GM21576 (cell line): ENCODE measurements around the gene KCNQ1.

ENCODE experiments used
- ATAC-seq: cut with Tn5 transposase; IDR thresholded peaks from one replicate; pipeline ENCODE4 v1.9.1; 2021; ENCODE audit warnings: mild to moderate bottlenecking, moderate library complexity; ENCODE audit not compliant: unreplicated experiment

Gene KCNQ1

DNA sequence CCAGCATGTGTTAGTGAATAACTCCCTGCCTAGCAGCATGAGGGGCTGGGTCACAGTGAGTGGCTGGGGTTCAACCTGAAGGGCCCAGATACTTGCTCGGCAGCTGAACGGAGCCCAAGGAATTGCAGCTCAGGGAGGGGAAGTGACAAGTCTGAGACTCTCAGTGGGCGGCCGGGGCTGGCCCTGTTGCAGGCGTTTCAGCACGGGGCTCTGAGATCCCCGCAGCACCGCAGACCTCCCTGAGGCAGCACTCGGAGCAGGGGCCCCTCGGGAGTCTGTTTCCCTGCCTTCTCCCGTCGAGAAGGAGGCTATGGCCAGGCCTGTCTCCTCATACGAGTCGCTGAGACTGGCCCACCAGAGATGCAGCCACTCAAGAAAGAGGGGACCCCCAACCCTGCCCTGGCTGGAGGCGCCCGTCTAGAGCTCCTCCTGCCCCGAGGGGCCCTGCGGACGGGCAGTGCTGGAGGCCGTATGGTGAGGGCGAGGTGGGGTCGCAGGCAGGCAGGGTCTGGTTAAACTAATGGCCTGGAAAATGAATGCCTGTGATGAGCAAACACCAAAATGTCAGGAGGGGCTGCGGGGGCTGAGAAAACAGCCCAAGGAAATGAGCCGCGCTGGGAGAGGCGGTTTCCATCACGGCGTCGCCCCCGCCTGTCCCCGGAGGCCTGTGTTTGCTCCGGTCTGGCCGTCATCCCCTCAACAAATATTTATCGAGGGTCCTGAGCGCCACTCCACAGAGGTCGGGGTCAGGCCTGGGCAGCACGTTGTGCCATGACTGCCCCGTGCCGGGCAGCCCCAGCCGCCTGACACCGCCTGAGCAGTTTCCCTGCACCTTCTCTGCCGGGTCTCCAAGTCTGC is 35.0 kb upstream of the KCNQ1 start:
- no peak for ATAC-seq

DNA sequence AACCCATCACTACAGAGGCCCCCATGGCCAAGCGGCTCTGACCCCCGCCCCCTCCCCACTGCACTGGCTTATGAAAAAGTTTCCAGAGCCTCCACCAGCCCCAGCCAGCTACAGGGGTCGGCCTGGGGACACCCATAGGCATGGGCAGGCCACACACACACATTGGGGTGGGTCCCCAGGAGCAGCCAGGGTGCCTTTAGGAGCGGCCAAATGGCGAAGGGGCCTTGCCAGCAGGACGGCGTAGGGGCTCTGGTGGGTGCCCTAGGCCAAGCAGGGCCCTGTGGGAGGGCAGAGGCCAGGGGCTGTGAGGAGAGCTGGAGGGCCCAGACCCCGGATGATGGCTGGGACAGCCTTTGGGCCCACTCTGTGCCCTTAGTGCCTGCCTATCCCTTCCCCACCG is 34.2 kb upstream of the KCNQ1 start:
- ATAC-seq, result no peak

- ATAC-seq, result no peak
Measured at GRCh38 chr11:2411446-2412305, 33.1 kb upstream of the KCNQ1 start.

DNA sequence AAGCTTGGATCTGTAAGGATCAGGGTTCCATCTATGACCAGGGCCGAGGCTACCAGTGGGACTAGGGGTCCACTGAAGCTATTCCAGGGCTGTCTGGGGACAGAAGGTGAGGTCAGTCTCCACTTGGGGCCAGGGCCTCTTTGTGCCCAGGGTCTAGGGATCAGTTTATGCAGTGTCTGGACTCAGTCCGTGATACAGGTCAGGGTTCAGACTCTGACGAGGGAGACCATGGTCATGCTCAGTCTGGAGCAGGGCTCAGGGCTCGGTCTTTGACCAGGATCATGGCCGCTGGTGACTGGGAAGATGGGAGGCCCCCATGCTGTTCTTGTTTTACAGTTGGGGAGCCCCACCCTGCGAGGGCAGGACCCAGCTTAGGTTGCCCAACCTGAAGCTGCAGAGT is 32.5 kb upstream of the KCNQ1 start:
- no peak for ATAC-seq

GRCh38 chr11:2413742-2414579 is 30.8 kb upstream of the KCNQ1 start:
- ATAC-seq, result no peak

DNA sequence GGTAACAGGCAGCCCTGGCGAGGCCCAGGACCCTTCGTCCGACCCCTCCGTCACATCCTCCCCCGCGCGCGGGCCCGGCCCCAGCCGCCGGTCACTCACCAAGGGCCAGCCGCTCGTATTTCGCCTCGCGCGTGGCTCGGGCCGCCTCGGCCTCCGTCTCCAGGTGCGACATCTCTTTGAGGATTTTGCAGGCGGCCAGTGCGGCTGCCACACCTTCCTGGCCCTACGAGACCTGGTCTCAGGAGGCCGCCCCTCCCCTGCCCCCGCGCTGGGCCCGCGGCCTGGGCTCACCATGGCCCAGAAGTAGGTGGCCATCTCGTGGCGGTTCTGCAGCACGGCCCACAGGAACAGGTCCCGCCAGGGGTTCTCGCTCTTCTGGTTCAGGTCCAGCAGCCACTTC is 30.2 kb upstream of the KCNQ1 start:
- no peak for ATAC-seq

- no peak for ATAC-seq
Measured at GRCh38 chr11:2415171-2415570, 29.6 kb upstream of the KCNQ1 start.

- no peak for ATAC-seq
Measured at GRCh38 chr11:2415601-2416380, 29.0 kb upstream of the KCNQ1 start.

GRCh38 chr11:2416765-2417164 is 28.0 kb upstream of the KCNQ1 start:
- no peak for ATAC-seq

DNA sequence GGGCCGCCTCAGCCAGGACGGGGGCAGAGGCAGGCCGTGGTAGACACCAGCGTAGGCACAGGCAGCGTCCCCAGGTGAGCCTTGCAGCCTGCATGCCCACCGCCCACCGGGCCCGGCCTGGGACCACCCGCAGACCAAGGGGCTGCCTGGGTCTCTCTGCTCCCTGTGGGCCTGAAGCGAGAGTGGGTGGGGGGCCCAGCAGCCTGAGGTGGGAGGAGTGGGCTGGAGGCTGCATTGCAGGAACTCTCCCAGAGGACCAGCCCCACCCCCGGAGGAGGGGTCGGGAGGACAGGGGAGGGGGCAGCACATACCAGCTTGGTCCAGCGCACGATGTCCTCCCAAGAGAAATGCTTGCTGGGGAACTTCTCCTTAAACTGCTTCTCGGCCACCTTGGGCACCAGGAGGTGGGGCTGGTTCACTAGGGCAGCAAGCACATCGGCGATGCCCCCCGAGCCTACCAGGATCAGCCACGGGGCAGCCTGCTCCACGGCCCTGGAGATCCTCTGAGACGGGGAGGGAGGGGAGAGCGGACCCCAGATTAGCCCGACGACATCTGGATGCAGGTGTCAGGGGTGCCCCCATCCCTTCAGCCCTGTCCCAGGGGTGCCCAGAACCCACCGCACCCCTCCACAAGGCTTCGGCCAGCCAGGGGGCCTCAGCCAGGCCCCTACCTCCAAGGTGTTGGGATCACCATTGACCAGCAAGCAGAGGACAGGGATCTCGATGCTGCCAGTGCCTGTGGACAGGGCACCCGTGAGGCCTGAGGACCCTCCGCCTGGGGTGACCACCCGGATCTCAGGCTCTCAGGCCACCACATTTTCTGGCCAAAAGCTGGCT is 26.7 kb upstream of the KCNQ1 start:
- ATAC-seq, result no peak

DNA sequence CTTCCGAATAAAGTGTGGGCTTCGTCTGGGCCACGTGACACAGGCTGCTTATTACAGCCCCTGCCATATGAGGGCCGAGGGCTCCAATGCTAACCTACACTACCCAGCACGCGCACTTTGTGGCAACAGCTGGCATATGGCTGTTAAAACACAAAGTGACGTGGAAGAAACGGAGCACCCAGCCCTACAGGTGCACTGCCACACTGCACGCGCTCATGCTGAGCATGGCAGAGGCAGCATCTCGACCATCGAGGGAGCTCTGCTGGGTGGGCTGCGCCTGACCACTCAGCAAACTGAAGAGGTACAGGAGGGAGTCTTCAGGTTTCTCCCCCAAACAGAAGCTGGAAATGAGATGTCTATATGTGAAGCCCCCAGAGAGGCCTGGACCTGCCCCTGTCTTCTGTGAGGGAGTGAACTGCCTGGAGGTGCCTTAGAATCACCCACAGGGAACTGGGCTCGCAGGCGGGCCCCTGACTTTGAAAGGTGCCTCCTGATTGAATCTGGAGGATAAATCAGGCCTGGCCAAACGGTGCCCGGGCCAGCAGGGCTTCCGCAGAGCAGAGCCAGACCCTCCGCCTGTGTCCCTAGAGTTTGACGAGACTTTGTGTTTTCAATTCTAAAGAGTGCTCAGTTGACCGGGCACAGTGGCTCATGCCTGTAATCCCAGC is 26.0 kb upstream of the KCNQ1 start:
- no peak for ATAC-seq

GRCh38 chr11:2419638-2420501 is 24.9 kb upstream of the KCNQ1 start:
- ATAC-seq, result no peak

- peak; percentile 48 for ATAC-seq
Measured at GRCh38 chr11:2420502-2421225, 24.1 kb upstream of the KCNQ1 start.

DNA sequence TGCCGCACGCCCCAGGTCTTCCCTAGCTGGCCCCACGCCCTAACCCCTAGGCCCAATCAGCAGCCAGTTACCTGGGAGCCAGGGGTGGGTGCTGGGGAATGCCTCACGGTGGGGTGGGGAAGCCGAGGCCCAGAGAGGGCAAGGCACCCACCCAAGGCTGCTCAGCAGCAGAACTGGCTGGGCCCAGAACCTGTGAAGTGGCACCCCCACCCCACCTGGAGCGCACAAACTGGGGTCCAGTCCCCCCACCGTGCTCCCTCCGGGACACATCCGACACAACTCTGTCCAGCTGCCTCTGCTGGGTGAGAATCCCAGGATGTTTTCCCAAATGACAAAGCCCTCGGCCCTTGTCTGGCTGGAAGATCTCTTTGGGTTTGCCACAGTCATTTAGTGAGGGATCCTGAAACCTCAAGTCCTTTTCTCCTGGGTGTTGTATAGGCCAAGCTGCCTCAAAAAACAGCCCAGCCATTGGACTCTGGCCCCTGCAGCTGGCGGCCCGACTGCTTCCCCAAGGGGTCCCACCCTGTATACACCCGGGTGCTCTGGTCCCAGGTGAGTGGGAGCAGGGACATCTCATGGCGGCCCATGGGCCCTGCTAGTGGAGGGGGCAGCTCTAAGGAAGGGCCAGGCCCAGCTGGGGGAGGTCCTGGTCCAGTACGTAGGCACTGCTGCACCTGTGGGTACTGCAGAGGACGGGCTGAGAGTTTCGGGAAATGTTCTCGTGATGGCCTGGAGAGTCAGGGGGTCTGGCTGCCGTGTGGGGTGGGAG is 23.4 kb upstream of the KCNQ1 start:
- no peak for ATAC-seq

DNA sequence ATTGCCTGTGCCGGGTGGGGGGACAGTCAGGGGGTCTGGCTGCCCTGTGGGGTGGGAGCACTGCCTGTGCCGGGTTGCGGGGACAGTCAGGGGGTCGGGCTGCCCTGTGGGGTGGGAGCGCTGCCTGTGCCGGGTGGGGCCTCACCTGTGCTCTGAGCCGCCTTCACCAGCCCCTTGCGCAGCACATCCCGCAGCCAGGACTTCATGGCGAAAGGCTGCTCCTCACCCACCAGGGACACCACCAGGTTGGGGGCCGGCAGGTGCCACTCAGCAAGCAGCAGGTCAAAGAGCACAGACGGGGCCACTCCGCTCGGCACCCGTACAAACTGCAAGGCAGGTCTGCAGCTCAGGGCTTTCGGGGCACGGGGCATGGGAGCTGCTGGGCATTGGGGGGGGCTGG is 22.8 kb upstream of the KCNQ1 start:
- ATAC-seq, result no peak

GRCh38 chr11:2422461-2423156 is 22.2 kb upstream of the KCNQ1 start:
- no peak for ATAC-seq
